GM21619 (cell line): Measurements from ENCODE around the gene ZNF143.
"Not testable (repeated sequence)": the region's sequence is repeated elsewhere in the genome, so short reads cannot be mapped to it uniquely, and the experiment has no call there.

Source experiments
- ATAC-seq: cut with Tn5 transposase; IDR thresholded peaks from one replicate; pipeline ENCODE4 v1.9.1; 2021; ENCODE audit not compliant: unreplicated experiment

Gene ZNF143

DNA sequence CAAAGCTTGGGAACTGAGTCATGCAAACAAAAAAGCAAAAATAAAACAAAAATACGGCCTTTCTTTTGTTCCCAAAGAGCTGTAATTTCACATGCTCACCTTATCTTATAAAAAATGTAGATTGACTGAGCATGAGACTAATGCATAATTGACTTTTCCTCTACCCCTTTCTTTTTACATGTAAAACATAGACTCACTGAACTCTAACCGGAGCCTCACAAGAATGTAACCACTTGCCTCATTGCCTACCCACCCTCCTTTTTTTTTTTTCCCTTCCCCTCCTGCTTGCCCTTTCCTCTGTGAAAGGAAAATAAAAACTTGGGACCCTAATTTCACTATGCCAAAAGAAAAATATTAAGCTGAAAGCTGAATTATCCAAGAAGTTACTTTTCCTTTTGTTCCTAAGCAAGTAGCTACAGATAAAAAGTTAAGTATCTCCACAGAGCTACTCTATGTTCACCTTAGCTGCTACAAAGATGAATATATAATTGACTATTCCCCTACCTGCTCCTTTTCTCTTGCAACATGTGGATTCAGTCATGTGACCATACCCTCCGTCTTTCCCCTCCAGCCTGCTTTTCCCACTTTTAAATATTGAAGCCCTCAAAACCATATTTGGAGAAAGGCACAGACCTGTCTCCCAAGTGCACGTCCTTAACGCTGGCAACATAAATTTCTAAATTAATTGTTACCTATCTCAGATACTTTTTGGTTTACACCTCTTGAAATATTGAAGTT lies 73.1 kb downstream of the ZNF143 start:
- ATAC-seq, result no peak

DNA sequence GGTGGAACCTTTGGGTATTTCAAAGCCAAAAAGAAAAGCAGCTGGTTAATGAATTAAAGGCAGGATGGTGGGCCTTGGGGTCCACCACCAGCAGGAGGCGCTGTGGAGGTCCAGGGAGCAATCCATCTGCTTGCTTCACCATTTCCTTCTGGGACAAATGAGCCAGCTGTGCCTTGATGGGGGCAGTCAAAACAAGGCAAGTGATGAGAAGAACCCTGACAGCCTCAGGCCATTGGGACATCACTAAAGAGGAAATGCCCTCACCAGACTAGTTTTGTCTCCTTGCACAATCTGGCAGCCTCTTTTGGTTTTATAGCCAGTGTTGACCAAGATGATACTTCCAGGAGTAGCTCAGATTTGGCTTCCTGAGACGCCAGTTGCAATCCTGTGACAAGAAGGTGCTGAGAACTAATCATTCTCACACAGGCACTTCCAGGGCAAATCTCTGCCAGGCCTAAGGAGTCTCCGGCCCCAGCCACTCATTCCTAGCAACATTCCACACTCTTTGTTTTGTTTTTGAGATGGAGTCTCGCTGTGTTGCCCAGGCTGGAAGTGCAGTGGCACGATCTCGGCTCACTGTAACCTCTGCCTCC lies 74.5 kb downstream of the ZNF143 start:
- ATAC-seq, result no peak

DNA sequence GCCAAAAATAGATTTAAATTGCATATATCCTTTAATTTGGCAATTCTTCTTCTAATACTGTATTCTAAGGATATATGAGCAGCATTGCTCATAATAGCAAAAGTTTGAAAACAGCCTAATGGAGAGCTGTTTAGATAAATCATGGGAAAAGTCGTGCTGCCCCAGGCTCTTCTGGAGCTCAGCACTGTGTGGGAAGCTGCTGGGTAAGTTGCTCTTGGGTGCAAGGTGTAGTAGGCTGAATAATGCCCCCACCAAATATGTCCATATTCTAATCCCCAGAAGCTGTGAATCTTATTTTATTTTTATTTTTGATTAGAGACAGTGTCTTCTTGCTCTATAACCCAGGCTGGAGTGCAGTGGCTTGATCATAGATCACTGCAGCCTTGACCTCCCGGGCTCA lies 77.7 kb downstream of the ZNF143 start:
- ATAC-seq, result no peak

DNA sequence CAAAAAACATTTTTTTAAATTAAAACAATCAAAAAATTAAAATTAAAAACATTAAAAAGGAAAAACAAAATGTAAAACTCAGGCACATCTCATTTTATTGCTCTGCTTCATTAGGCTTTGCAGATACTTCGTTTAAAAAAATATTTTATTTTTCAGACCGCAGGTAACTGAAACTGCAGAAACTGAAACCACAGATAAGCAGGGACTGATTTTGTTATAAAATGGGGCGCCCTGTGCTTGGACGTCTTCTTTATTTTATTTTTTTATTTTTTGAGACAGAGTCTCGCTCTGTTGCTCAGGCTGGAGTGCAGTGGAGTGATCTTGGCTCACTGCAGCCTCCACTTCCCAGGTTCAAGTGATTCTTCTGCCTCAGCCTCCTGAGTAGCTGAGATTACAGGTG lies 88.4 kb downstream of the ZNF143 start:
- not testable (repeated sequence) for ATAC-seq

DNA sequence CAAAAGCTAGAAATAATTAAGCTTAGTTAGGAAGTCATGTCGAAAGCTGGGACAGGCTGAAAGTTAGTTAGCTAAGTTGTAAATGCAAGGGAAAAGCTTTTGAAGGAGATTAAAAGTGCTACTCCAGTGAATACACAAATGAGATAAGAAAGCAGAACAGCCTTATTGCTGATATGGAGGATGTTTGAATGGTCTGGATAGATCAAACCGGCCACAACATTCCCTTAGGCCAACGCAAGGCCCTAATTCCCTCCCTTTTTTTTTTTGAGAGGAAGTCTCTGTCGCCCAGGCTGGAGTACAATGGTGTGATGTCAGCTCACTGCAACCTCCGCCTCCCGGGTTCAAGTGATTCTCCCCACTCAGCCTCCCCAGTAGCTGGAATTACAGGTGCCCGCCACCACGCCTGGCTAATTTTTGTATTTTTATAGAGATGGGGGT lies 89.4 kb downstream of the ZNF143 start:
- no peak for ATAC-seq

DNA sequence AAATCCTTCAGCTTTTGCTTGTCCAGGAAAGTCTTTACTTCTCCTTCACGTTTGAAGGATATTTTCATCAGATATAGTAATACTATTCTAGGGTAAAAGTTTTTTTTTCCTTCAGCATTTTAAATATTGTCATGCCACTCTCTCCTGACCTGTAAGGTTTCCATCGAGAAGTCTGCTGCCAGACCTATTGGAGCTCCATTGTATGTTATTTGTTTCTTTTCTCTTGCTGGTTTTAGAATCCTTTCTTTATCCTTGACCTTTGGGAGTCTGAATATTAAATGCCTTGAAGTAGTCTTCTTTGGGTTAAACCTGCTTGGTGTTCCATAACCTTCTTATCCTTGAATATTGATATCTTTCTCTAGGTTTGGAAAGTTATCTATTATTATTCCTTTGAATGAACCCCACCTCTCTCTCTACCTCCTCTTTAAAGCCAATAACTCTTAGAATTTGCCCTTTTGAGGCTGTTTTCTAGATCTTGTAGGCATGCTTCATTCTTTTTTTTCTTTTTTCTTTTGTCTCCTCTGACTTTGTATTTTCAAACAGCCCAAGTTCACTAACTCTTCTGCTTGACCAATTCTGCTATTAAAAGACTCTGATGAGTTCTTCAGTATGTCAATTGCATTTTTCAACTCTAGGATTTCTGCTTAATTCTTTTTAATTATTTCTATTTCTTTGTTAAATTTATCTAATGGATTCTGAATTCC lies 100.6 kb downstream of the ZNF143 start:
- ATAC-seq, result no peak

DNA sequence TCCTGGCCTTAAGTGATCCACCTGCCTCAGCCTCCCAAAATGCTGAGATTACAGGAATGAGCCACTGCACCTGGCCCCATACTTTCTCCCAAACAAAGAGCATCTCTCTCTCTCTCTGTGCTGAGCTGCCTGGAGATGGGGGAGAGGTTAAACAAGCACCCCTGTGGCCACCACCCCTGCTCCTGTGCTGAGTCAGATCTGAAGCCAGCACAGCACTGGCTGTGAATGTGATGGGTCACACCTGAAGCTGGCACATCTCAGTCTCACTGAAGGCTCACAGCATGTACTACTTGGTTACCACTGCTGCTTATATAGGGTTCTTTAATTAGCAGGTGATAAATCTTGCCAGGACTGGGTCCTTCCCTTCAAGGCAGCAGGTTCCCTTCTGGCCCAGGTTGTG lies 101.9 kb downstream of the ZNF143 start:
- ATAC-seq, result no peak

DNA sequence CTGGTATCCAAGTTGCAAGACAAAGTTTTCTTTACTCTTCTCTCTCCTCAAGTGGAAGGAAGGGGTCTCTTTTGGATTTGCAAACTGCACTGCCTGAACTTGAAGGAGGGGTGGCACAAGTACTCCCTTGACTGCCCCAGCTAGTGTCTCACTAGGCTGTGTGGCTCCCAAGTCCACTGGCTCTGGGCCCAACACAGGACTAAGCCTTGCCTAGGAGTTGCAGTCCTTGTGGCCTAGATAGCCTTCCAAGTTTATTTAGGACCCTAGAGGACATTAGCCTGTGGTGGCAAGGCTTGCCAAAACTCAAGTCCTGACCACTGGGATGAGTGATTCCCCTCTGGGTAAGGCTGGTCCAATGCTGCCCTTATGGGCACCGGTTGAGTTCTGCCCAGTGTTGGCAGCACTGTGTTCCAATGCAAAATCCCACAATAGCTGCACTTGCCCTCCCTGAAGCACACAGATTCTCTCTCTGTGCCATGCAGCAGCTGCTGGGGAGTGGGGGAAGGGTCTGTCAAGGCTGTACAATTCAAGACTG lies 102.5 kb downstream of the ZNF143 start:
- ATAC-seq, result no peak

DNA sequence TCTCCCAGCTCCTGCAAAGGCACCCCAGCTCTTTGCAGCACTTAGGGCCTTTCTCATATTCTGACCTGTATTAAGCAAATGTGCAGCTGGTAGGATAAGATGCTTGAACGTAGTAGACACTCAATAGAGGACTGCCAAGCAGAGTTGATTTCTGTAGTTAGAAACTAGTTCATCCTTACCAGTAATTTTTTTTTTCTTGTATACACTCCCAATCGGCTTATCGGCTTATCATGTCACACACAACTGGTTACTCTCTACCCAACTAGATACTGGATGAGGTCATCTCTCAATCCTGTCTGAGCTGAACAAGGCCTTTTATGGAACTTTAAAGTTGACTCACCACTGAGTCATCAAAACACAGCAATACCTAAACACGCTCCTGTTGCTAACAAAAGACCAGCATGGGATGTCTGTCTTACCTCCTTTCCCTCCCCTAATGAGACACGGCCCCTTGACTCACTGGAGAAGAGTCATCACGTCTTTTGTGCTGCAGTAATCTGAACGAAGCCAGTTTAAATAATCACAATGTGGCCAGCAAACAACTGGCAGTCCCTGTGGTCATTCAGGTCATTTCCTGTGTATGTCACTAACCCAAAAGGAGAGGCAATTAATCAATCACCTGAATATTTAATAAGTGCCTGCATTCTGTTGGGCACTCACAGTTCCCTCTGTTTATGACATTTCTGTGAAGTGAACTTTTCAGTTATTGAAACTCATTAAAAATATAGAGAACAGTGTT lies 105.2 kb downstream of the ZNF143 start:
- peak; percentile 89 for ATAC-seq

DNA sequence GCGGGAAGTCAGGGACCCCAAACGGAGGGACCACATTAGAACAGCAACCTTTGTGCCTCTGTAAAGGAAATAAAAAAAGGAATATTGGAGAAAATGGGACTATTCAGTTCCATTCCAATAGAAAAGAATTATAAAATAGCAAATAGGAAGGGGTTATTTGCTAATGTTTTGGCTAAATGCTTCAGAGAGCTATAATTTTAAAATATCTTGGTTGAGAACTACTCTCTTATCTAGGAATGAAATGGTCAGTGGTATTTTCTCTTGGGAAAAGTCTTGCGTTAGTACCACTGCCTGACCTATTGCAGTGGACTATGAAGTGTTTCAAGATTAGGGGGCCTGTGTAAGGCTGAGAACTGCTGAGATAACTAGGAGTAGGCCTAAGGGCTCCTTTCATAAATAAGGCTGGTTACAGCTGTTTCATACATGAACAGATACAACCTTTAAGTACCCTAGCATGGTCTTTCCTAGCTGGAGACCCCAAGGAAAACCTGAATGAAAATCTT lies 105.8 kb downstream of the ZNF143 start:
- ATAC-seq, result no peak

DNA sequence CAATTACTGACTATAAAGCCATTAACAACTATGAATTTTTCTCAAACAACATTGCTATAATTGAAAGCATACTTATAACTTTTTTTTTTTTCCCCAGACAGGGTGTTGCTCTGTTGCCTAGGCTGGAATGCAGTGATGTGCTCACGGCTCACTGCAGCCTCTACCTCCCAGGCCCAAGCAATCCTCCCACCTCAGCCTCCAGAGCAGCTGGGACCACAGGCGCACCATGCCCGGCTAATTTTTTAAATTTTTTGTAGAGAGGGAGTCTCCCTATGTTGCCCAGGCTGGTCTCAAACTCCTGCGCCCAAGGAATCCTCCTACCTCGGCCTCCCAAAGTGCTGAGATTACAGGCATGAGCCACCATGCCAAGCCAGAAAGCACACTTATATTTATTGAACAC lies 106.6 kb downstream of the ZNF143 start:
- no peak for ATAC-seq

DNA sequence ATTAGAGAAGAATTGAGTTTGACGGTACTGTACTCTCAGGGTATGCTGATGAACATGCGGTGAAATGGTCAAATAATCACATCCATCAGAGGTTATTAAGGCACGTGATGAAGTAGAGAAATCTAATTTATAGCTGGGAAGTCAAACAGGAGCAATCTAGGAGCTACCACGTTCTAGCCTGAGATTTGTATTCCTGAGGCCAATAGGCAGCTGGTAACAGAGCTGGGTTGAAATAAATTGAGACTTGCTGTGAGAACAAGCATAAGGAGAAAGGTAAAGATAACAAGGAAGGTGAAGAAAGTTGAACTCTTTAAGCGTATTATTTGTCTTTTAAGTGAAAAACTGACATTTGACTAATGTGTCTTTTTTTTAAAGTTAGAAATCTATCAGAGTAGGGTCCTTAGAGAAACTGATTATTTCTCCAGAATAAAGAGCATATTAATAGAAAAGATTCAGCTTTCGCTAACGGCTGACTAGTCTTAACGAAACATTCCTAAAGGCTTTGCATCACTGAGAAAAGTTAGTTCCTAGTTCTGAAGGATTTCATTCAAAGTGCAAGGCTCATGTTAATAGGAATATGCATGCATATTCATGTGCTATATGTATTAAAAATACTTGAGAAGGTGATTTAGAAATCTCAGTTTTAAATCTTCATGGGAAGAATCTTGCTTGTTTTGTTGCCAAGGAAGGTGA lies 107.5 kb downstream of the ZNF143 start:
- ATAC-seq, result no peak

DNA sequence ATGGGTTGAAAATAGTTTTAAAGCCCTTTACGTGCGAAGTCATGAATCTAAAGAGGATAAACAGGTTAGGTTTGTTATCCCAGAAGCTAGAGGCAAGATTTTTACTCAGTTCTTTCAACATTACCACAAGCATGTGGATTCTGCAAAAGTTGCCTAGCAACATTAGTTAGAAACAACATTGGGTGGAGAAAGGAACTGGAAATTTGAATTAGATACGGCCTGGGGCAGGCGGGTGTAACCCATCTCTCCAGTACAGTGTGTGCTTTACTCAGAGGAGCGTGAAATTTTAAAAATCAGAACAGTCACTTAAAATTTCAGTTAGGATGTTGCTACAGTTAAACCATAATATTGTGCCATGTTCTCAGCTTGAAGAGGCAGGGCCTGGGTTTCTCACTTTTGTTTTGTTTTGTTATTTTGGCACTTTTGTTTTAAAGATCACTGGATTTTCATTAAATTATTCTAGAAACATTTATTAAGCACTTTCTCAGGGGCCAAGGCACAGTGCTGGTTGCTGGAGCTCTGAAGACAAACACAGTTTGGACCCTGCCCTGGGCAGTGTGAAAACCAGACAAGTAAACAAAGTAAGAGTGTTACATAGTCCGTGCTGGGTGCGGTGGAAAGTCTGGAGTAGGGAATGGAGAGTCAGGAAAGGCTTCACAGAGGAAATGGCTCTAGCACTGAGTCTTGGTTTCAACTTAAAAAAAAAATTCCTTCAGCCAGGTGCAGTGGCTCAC lies 108.2 kb downstream of the ZNF143 start:
- ATAC-seq, result no peak

DNA sequence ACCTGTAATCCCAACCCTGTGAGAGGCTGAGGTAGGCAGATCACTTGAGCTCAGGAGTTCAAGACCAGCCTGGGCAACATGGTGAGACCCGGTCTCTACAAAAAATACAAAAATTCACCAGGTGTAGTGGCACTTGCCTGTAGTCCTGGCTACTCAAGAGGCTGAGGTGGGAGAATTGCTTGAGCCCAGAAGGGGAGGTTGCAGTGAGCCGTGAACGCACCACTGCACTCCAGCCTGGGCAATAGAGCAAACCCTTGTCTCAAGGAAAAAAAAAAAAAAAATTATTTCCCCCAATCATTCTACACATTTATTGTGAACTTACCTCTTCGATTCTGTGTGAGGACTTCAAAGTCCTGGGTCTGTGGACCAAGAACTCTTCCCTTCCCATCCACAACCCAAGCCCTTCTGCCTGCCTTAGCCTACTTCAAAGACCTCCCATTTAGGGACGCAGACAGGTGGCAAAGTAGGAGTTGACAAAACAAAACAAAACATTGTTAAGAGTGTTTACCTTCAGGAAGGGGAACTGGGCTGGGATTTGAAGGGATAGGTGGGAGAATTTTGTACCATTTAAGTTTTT lies 108.9 kb downstream of the ZNF143 start:
- ATAC-seq, result no peak

DNA sequence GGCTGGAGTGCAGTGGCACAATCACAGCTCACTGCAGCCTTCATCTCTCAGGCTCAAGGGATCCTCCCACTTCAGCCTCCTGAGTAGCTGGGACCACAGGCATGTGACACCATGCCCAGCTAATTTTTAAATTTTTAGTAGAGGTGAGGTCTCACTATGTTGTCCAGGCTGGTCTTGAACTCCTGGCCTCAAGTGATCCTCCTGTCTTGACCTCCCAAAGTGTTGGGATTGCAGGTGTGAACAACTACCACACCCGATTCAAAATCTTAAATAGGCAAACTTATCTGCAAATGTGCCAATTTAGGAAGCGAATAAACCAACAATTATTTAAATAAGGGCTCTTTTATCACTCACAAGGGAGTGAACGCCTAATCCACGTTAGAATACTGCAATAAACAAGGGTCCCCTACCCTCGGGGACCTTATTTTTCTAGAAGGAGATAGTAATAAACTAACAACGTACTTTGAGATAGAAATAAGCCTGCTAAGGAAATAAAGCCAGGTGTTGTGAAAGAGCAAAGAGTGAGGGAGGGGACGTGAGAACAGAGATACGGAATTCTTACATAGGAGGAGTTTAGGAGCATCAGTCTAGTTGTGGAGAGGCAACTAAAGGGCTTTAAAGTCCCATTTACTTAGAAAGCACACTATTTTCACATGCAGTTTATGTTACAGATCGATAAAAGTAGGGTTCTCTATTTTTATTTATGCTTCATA lies 109.7 kb downstream of the ZNF143 start:
- no peak for ATAC-seq

DNA sequence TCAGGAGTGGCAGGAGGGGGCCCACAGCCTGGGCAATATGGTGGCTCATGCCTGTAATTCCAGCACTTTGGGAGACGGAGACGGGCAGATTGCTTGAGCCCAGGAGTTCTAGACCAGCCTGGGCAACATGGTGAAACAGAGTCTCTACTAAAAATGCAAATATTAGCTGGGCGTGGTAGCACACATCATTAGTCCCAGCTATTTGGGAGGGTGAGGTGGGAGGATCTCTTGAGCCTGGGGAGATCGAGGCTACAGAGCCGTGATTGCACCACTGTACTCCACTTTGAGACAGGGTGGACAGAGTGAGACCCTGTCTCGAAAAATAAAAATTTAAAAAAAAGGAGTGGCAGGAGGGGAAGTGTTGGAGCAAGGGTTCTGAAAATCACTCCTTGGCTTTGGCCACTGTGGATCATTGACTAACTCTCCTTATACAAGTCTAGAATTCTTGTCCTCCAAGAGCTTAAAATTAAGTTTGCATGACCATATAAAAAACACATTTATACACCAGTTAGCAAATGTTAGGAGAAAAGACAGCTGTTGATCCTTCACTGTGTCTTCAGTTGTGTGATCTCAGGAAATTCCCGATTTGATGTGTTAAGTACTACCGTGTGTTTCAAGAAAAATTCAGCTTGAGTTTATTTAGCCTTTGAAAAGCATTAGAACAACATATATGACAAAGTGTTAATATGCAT lies 110.4 kb downstream of the ZNF143 start:
- ATAC-seq, result no peak

DNA sequence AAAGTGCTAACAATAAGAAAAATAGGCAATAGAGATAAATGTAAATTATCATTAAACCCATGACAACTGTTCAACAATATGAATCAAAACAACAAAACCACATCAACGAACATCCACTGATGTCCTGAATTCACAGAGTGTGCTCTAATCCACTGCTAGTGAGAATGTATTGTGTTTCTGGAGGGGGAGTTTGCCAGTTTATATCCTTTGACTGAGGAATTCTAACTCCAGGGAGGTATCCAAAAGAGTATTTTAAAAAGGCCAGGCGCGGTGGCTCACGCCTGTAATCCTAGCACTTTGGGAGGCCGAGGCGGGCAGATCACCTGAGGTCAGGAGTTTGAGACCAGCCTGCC lies 110.9 kb downstream of the ZNF143 start:
- no peak for ATAC-seq

DNA sequence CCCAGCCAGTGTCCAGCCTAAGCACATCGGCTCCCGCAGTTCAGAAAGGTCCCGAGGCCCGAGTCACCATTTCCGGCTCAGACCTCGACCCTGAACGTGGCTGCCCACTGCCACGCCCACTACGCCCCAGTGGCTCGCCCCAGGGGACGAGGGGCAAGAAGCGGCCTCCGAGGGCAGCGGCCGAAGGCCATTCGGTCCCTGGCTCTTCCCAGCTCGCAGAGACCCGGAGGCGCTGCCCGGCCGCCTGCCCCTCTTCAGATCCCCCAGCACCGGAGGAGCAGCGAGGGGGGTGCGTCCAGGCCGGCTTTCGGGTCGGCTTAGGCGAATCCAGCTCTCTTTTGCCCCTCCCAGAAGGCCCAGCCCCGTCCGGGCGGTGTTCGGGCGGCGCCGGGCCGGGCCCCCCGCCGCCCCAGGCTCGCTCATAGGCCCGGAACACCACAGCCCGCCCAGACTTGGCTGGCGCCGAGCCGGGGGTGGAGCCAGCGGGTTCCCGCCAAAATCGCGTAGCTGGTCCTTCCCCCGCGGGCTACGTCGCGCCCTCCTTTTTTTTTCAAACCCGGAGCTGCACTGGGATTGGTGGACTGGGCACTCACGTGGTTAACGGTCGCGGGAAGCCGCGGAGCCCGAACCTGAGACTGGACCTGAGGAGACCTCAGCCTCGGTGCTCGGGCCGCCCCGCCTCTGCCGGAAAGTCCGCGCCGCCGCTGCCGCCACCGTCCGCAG lies 112.4 kb downstream of the ZNF143 start, which contains the start of gene WEE1:
TSS of gene WEE1 (plus strand) at position 619 of the 723 bp plus-strand sequence. CDS start 264 bp downstream, outside the sequence.
- peak; percentile 83 for ATAC-seq
